ENCODE measurements around the gene TICAM1.
"Not testable (repeated sequence)": the region's sequence is repeated elsewhere in the genome, so short reads cannot be mapped to it uniquely, and the experiment has no call there.

The TICAM1 gene

DNA sequence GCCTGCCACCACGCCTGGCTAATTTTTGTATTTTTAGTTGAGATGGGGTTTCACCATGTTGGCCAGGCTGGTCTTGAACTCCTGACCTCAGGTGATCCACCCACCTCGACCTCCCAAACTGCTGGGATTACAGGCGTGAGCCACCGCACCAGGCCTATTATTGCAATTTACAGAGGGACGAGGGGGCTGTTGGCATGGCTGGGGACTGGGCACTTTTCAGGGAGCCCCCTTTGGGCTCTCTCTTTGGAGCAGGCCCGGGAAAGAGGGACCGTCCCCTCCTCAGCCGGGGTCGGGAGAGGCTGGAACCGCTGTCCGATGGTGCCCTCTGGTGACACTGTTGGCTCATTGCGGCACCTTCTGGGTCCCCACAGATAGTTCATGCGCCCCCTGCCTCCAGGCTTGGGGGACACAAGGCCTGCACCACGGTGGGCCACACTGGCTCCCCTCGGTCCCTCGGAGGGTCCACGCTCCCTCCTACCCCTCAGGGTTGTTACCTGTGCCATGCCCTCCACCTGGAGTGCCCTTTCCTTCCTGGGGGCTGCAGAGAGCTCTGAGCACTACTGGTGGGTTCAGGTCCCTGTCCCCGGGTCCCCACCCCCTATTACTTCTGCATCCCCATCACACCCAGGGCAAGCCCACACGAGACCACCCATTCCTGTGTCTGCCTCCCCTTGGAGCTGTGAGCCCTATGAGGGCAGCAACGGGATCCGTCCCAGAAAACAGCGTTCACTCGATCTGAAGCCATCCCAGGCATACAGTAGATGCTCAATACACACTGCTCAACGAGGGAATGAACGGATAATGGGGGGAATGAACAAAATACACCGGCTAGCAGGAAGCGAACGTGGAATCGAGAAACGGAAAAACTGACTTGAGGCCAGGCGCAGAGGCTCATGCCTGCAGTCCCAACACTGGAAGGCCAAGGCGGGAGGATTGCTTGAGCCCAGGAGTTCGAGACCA lies 27.5 kb downstream of the TICAM1 start:
- no peak for FAIRE-seq

GRCh38 chr19:4802711-4803110 lies 28.8 kb downstream of the TICAM1 start:
- FAIRE-seq, result no peak

- no peak for FAIRE-seq
Observed at GRCh38 chr19:4801085-4801619, 30.4 kb downstream of the TICAM1 start.

- FAIRE-seq, result no peak
Observed at GRCh38 chr19:4800591-4801081, 30.9 kb downstream of the TICAM1 start.

DNA sequence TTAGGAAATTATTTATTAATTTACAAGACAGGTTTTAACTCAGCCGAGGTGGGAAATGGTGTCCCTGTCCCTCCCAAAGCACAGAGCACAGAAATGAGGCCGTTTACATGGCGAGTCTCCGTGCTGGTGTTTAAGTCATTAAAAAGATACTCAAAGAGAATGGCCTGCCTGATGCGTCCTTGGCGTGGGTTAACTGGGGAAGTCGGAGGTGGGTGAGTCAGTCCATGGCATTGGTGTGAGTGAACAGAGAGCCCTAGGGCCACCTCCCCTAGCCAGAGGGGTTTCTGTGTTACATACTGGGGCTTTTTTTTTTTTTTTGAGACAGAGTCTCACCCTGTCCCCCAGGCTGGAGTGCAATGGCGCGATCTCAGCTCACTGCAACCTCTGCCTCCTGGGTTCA lies 36.1 kb downstream of the TICAM1 start:
- FAIRE-seq, result no peak

DNA sequence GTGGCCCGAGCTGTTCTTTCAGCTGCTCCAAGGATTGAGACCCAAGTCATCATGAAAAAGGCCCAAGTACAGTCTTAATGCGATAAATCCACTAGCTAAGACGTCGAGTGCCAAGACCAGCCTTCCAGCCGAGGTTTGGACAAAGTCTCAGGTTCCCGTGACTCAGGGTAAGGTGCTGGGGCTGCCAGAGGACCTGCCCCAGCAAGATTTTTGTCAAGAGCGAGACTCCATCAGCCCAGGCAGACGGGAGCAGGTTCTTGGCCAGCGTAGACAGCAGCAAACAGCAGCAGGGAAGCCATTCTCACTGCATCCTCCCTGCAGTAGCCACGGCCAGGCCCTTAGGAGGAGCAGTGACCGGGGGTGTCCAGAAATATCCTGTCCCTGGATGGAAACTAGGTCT lies 36.5 kb downstream of the TICAM1 start:
- no peak for FAIRE-seq

GRCh38 chr19:4793278-4793677 lies 38.2 kb downstream of the TICAM1 start:
- not testable (repeated sequence) for FAIRE-seq

GRCh38 chr19:4792866-4793195 lies 38.7 kb downstream of the TICAM1 start:
- FAIRE-seq, result not testable (repeated sequence)

- FAIRE-seq, result not testable (repeated sequence)
Observed at GRCh38 chr19:4792019-4792865, 39.3 kb downstream of the TICAM1 start.

DNA sequence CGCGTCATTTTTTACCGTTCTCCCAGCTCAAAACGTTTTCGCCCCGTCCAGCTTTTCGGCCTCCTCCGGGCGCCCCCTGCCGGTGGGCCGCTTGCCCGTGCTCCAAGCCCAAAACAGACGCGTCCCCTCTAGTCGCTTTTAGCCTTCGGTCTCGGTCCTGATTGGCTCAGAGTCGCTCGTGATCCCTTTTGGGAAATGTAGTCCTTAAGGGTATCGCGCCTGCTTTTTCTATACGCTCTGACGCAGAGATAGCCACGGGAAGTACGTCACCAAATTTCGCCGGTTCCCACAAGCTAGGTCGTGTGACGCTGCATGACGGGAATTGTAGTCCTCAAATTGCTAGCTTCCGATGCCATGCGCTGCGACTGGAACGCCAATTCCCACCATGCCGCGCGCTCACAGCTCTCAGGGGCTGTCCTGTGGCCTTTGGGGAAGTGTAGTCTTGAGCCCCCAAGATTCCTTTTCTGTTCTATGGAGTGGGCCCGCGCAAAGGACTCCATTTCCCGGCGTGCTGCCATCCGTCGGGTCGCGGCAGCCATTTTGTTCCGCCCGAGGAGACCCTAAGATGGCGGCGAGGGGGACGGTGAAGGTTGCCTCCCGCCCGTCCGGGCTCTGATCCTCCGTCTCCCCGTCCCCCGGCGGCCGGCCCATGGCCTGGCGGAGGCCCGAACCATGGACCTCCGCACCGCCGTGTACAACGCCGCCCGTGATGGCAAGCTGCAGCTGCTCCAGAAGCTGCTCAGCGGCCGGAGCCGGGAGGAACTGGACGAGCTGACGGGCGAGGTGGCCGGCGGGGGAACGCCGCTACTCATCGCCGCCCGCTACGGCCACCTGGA lies 40.1 kb downstream of the TICAM1 start, which contains the start of gene FEM1A:
Gene FEM1A, plus strand, starts transcription at position 552 of the 836 bp plus-strand sequence. Its CDS starts 121 bp downstream, at position 673.
- FAIRE-seq, result peak; percentile 97

- FAIRE-seq, result not testable (repeated sequence)
Observed at GRCh38 chr19:4786412-4787016, 45.0 kb downstream of the TICAM1 start.

DNA sequence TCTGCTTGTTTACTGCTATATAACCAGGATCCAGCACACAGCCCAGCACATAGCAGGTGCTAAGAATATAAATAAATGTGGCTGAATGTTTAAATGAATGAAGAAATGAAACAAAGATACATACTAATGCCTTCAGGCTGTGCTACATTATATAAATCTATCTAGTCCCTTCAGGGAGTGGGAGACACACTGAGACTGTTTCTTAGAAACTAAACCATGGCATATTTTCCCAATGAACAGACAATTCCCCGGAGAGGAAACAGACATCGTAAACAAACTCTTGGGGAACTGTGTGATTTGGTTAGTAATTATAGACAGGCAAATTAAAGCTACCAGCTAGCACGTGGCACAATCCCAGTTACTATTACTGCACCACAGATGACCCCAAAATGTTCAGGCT lies 49.7 kb downstream of the TICAM1 start:
- no peak for FAIRE-seq

DNA sequence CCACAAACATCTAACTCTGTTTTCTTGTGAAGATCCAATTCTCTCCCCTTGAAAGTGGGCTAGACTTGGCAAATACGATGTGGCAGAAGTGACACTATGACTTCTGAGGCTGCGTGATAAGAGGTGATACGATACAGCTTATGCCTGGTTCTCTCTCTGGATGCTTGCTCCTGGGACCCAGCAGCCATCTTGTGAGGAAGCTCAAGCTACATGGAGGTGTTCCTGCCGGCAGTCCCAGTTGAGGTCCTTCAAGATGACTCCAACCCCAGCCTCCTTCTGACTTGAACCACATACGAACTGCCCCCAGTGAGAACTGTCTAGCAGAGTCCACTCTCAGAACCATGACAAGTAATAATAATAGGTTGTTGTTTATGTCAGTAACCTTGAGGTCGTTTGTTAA lies 50.7 kb downstream of the TICAM1 start:
- no peak for FAIRE-seq

DNA sequence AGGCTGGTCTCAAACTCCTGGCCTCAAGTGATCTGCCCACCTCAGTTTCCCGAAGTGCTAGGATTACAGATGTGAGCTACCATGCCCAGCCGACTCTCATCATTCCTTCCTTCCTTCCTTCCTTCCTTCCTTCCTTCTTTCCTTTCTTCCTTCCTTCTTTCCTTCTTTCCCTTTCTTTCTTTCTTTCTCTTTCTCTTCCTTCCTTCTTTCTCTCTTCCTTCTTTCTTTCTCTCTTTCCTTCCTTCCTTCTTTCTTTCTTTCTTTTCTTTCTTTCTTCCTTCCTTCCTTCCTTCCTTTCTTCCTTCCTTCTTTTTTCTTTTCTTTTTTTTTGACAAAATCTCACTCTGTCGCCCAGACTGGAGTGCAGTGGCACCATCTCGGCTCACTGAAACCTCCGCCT lies 53.4 kb downstream of the TICAM1 start:
- FAIRE-seq, result not testable (repeated sequence)

- FAIRE-seq, result no peak
Observed at GRCh38 chr19:4776436-4777211, 54.9 kb downstream of the TICAM1 start.

- FAIRE-seq, result no peak
Observed at GRCh38 chr19:4775627-4776152, 55.8 kb downstream of the TICAM1 start.

DNA sequence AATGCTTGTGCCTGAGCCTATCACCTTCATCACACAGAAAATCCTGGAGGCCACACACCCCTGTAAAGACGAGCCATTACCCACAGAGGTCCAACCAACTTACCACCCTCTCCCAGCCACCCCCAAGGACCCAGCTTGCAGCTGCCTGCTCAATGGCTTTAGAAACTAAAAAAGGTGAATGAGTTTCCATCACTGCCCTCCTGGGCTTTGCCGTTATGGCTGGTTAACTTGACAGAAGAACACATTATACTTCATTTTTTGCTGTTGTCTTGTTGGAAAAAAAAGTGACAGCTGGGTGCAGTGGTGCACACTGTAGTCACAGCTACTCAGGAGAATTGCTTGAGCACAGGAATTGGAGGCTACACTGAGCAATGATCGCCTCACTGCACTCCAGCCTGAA lies 57.4 kb downstream of the TICAM1 start:
- FAIRE-seq, result no peak

DNA sequence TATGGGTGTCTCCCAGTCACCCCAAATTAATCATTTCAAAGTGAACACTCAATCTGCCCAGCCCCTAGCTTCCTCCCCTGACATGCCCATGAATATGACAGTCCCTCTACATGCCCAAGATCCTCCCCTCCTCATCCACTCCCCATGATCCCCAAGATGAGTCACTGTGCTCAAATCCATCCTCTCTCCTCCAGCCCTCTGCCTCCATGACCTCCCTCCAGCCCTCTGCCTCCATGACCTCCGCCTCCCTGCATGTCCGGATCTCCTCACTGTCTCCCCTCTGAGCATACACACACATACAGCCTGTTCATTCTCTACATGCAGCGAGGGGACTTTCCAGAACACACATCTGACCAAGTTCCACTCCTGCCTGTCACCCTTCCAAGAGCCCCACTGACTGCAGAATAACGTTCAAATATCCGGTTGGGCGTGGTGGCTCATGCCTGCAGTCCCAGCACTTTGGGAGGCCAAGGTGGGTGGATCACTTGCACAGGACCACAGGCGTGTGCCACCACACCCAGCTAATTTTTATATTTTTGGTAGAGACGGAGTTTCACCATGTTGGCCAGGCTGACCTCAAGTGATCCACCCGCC lies 58.4 kb downstream of the TICAM1 start:
- no peak for FAIRE-seq

DNA sequence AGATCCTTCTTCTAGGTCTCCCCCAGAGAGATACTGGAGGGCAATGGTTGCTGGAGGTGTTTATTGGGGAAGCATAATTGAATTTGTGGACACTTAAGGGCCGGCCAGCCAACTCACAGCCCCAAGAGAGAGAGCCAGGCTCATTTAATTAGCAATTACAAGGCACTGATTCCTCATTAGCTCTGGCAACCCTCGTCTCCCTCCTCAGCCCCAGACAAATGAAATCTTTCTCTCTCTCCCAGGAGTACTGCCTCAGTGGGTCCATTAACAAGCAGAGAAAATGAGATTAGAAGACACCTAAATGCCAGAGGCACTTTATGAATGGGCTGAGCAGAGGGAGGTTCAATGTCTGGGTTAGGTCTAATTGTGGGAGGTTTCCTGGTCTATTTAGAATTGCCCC lies 58.9 kb downstream of the TICAM1 start:
- no peak for FAIRE-seq

All from islet of Langerhans (tissue), 1 donor.